RCC 7860 (cell line): ENCODE data around the gene SVOP.
A peak's percentile ranks its signal among the peaks of the same experiment; 100 is the strongest.

Experiments used
- DNase-seq: peaks from one replicate; pipeline ENCODE4 v3.0.0-alpha.2; 2015; ENCODE audit warnings: low spot score
- FAIRE-seq: peaks from 2 replicates; lab custom pipeline; 2012; peaks lifted over from hg19 to GRCh38; lab: Jason Lieb, UNC

Gene SVOP

DNA sequence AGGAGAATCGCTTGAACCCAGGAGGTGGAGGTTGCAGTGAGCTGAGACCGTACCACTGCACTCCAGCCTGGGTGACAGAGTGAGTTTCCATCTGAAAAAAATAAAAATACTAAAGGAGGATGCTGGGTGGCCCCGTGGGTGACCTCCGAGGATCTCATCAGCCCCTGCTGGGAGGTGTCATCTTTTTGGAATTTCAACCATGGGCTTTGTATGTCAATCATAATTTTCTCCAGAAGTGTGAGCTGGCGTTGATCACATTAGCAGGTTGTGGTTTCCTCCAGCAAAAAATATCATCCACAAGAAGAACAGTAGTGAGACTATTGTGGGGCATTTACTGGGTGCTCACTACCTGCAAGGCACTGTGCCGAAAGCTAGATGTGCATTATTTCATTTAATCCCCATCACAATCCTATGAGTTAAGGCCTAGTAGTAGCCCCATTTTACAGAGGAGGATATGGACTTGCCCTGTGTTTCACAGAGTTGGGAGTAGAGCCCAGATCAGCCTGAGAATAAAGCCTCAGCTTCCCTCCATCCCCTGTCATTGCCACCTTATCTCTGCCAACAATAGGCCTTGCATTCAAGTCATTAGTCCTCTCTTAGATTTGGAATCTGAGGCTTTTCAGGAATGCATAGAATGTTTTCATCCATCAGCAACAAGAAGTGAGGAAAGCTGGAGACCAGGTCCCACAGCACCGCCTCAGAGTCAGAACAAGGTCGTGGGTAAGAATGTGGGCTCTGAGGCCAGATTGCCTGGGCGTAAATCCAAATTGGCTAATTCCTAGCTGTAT is 39.8 kb downstream of the SVOP start:
- DNase-seq (no peak), FAIRE-seq (no peak)

DNA sequence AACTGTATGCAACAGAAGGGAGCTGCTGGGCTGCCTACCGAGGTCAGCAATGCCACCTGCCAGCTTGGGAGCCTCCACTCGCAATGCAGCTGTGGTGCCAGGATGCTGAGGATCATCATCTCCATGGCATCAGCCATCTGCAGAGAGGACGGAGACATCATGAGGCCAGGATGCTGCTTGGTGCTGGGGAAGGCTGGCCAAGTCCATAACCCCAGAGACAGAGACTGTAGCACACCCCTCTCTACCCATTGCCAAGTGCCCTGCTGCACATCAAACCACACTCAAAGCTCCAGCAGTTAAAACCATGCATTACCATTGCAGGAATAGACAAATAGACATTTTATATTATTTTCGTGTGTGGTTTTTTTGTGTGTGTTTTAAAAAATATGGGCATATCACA is 43.5 kb downstream of the SVOP start:
- no peak for DNase-seq
- no peak for FAIRE-seq

DNA sequence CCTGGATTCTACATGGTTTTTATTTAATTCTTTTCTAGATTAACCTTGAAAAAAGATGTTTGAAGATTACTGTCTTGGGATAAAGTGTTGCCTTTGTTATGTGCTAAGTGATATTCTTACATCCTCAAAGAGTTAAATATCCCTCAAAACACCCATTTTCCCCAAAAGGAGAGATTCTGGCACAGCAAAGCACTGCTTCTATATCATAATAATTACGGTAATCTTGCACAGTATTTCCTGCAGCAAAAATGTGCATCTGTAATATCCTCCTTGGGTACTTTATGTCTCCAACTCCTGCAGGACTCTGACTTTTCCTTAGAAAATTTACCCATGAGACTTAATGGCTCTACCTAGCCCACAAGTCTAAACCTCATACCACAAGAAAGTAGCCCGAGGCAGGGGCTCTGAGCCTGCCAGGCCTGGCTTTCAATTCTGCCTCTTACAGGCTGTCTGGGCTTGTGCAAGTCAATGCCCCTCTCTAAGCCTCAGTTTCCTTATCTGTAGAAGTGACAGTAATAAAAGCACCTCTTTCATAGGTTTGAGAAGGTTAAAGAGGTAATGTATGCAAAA is 45.8 kb downstream of the SVOP start:
- DNase-seq (no peak), FAIRE-seq (no peak)

DNA sequence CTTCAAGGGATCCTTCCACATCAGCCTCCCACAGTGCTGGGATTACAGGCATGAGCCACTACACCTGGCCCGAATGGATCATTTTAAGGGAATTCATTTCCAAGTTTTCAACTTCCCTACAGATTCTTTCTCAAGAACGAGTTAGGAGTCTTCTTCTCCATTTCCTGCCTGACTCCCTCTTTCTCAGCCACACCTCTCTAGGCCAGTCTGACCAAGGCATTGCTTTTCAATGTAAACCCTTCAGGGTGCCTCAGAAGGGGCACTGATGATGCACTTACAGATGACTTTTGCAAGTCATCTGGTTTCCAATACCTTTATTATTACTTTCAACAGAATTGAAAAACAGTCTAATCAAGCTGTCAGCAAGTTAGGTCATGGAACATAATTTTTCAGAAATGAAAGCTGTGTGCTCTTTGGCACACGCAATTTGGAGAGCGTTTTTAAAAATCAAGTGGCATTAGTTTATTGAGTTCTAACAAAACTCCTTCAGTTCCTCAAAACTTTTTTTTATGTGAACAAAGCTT is 47.2 kb downstream of the SVOP start:
- FAIRE-seq, result no peak
- DNase-seq, result no peak

GRCh38 chr12:108972358-108972757 is 48.5 kb downstream of the SVOP start:
- no peak for FAIRE-seq
- no peak for DNase-seq

DNA sequence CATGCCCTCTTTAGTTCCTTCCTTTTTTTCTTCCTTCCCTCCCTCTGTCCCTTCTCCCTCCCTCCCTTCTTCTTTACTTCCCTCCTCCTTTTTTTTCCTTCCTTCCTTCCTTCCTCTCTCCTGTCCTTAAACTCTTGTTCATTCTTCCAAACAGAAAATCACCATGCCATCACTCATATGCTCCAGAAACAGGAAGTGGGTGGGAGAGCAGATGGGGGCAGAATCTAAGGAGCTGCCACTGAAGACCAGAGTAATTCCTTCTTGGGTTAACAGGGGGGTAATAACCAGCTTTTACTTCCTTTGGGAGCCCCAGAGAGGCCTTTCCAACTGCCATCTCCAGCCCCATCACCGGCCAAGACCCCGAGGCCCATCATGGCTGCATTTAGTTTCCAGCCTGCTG is 51.2 kb downstream of the SVOP start:
- FAIRE-seq (no peak), DNase-seq (no peak)

DNA sequence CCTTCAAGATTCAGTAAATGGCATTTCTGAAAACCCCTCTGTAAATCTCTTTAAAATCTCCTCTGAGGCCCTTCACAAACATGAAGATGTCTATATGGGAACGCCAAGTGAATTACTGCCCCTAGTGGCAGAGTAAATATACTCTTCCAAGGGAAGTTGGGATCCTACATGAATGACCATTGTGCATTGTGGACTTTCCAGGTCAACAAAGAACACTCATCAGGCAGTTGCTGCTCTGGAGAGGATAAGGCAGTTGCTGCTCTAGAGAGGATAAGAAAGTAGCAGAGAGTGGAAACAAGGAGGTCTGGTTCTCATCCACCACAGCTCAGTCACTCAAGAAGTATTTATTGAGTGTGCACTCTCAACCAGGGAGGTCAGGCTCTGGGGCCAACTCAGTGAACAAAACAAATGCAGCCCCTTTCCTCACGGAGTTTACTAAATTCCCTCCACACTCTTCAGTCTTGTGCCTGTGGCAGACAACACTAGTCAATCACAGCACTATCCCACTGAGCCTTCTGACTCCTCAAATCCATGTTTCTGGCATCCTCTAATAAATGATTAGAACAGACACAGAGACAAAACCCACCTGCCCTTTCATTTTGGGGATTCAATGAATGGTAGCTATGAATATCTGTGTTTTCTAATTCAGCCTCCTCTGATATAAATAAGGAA is 52.9 kb downstream of the SVOP start:
- DNase-seq, result no peak
- no peak for FAIRE-seq

DNA sequence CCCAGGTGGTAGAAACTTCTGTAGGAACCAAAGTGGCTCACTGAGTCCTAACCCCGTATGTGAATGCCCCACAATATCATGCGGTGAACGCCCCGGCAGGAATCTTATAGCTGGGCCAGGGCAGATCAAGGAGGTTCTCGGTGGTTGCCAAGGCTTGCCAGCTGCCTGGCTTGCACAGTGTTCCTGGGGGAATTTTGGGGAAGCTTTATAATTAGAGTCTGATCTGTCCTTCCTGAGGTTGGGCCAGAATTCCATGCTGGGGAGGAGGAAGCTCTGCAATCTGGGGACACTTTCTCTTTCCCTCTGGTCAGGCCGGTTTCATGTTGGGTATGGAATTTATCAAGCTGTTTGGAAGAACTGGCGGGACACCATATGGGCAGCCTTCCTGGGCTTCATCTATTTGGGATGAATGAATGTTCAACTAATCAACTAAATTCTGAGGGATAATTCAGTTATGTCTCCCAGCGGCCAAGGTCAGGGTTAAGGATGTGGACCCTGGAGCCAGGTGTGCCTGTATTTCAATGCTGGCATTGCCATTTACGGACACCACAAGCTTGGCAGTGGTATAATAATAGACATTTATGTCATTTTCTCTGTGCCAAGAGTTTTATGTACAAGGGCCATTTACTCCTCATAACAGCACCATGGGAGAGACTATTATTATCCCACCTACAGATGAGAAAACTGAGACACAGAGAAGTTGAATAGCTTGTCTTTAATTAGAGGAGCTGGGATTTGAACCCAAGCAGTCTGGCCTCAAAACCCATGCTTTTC is 54.3 kb downstream of the SVOP start:
- FAIRE-seq (no peak), DNase-seq (no peak)

GRCh38 chr12:108965886-108966285 is 55.0 kb downstream of the SVOP start:
- FAIRE-seq, result no peak
- no peak for DNase-seq

DNA sequence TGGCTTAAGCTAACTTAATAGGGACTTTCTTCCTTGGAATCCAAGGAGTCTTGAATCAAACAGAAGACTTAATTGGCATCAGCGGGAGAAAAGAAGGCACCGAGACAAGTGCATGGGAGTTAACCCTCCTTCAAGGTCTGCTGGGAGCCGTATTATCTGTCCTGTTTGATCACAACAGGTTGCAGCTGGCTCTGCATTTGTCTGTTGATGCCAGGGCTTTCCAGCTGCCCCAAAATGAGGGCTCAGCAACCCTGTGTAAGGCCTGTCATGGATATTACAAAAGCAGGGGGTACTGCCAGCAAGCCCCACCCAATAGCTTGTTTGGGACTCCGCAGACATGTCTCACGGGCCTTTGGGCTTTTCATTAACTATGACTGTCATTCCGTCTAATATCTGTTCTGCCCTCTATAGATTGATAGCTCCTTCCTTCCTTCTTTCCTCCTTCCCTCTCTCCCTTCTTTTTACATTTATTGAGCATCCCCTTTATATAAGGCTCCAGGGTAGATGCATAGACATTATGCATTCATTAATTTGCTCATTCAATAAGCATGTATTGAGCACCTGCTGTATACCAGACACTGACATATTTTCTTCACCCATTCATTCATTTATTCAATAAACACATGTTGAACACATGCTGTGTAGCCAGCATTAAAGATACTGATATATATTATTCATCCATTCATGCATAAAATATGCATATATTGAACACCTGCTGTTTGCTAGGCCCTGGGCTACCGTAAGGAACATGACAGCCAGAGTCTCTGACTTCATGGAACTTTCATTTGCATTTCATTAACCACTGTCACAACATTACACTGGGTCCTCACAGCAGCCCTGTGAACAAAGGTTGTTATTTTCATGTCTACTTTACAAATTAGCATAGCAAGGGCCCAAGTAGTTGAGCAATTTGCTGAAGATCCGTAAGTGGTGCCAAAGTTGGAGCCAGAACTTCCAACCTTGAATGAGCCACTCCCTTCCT is 56.2 kb downstream of the SVOP start:
- no peak for FAIRE-seq
- no peak for DNase-seq

GRCh38 chr12:108962256-108962655 is 58.6 kb downstream of the SVOP start:
- FAIRE-seq (no peak), DNase-seq (no peak)

GRCh38 chr12:108959748-108960655 is 60.9 kb downstream of the SVOP start:
- no peak for FAIRE-seq
- no peak for DNase-seq

DNA sequence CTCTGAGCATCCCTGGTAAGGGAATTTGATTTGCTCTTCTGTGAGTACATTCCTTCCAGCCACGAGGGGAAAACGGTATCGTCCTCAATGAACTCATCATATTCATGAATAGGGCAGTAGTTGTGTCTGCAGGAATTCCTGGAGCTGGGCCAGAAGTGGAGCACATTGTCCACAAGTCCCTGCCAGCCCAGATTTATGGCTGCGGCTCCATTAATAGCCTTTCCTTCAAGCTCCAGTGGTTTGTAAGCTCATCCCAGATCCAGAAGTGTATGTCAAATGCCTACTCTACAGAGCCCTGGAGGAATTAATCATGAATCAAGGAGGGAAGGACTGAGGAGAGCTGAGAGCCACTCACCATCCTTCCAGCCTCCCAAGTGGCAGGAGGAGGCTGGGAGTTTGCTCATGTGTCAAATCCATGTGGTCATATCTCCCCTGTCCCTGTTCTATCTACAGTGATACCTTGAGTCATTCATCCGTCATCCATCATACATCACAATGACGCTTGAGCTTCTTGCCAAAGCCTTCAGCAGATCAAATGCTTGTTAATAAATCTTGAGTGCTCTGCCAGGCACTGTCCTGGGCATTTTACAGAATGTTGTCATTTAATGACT is 65.5 kb downstream of the SVOP start:
- DNase-seq (peak; percentile 97), FAIRE-seq (peak; percentile 94)

GRCh38 chr12:108950991-108951739 is 69.7 kb downstream of the SVOP start:
- FAIRE-seq, result no peak

DNA sequence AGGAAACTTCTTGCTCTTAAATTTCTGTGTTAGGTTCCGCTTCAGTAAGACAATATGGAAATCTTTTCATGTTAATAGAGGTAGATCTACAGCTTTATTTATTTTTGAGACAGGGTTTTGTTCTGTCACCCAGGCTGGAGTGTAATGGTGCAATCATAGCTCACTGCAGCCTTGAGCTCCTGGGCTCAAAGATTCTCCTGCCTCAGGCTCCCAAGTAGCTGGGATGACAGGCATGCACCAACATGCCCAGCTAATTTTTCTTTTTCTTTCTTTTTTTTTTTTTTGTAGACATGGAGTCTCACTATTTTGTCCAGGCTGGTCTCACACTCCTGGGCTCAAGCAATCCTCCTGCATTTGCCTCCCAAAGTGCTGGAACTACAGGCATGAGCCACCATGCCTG is 70.9 kb downstream of the SVOP start:
- no peak for FAIRE-seq
- no peak for DNase-seq

More at GRCh38 chr12:108950991-108951739, 69.7 kb downstream of the SVOP start:
- DNase-seq, result peak; percentile 8

GRCh38 chr12:108948367-108948766 is 72.5 kb downstream of the SVOP start:
- FAIRE-seq, result no peak
- DNase-seq, result no peak

GRCh38 chr12:108947097-108947496 is 73.8 kb downstream of the SVOP start:
- FAIRE-seq (no peak), DNase-seq (no peak)

DNA sequence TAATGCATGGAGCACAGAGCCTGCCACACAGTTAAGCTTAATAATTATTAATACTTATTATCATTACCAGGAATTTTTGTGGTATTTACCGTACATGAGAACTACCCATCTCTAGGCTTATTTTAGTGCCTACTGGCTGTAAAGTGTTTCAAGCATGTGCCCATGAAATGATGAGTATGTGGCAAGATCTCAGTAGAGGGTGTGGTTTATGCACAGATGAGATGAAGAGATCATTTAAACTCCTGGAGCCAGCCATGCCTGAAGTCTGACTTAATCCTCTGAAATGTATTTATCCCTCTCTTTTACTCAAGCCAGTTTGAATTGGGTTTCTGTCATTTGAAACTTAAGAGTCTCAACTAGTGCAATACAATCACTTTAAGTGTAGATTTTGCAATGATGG is 80.7 kb downstream of the SVOP start:
- DNase-seq, result no peak
- FAIRE-seq, result no peak
